Renal pelvis (tissue), 4 donors: ENCODE results near the gene PLEK2. TPM values are rescaled to one million over a fixed set of nuclear protein-coding genes. Genes with fewer than 3 reads are reported as not detected.
"Not testable (repeated sequence)": the region's sequence is repeated elsewhere in the genome, so short reads cannot be mapped to it uniquely, and the experiment has no call there.

Source experiments
- DNase-seq: peaks from one replicate; pipeline ENCODE4 v3.0.0-alpha.2; 2013
- polyA plus RNA-seq, 3 donors: library from polyadenylated mRNA; unstranded; fragments of 120-200 nt; gene quantifications; one replicate each; pipeline ENCODE4 v1.2.1, GENCODE V29; 2013; ENCODE audit not compliant: insufficient read length in 3 of 3

Gene PLEK2
- polyA plus RNA-seq, 3 donors: 1.3 to 3.1 (median 2.2) TPM

GRCh38 chr14:67359775-67360469 lies 52.0 kb downstream of the PLEK2 start, which contains the start of the genes ATP6V1D and EIF2S1:
Gene ATP6V1D (minus strand): TSS chr14:67359804. CDS start chr14:67359698, 106 bp downstream.
Gene EIF2S1 (plus strand): TSS chr14:67360328. CDS start chr14:67364768, 4,440 bp downstream.
- peak; percentile 99 for DNase-seq

DNA sequence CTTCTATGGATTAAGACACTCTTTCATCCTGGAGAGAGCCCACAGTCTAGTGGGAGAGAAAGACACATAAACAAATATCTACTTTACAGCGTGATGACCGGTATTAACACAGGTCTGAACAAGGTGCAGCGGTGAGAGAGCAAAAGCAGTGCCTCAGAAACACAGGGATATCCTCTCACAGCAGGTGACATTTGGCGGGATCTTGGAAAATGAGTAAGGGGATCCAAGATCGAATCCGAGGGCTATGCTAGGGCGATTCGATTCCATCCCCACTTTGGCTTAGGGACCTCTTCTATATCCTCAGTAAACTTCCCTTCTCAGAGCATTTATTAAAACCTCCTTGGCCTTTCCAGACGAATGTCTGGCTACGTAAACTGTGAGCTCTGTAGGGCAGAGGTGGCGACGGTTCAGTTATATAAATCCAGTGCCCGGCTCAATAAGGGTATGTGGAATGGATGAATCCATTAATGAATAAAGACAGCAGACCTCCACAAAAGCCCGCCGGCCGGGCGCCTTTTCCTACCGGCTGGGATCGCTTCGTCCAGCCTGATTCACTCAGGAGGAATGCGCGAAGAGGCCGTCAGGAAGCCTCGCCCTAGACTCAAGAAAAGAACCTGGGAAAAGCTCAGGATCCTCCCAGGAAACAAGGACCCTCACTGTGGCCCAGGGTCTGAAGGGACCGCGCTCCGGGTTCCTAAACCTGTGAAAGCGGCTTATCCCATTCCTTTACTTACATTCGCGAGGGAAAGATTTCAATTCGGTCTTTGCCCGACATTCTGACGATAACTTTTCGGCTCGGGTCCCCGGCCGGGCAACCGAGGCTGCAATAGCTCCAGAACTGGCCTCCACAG lies 52.8 kb downstream of the PLEK2 start:
- DNase-seq: peak; percentile 4

DNA sequence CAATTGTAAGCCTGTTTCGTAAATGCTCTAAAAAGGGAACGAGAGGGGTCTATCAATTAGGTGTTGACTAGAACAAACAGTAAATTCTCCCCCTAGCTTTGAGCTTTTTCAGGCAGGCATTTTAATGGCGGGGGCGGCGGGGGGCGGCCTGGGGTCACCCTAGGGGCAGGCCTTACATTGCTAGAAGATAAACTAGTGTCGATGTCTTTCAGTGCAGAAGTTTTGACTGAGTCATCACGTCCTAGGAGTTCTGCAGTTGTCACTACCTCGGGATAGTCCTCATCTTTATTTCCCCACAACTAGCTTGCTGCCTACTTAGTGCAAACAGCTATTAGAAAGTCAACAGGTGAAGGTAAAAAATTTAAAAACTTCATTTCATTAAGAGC lies 54.0 kb downstream of the PLEK2 start:
- DNase-seq: no peak

DNA sequence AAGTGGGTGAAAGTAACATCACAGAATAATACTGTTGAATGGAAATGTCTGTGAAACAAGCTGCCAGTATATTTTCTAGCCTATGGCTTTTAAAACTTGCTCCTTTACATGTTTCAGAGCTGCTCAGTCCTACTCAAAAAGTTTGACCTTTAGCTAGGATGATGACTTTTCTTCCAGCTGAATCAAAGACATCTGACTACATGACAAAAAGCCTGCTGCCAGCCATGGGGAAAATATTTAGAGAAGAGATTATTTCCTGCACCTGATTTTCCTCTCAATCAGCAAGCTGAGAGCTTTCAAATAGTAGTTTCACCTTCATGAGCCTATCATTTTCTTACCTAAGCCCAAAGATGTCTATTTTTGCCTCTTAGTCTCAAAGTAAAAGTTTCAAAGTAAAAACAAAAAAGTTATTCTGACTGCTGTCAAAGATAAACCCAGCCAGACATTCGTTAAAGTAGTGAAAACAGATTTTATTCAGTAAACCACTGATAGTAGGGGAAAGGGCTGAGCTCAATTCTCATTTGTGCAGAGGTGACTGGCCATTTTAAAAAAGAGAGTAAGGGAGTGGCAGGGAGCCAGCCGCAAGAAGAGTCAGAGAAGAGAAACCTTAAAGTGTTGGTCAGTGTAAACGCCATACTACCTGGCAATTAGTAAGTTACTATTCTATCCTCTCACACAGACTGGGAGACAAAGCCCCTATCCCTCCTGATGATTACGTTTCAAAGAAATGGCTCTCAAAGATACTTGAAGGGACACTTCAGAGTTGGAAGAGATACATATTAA lies 54.6 kb downstream of the PLEK2 start:
- no peak for DNase-seq

DNA sequence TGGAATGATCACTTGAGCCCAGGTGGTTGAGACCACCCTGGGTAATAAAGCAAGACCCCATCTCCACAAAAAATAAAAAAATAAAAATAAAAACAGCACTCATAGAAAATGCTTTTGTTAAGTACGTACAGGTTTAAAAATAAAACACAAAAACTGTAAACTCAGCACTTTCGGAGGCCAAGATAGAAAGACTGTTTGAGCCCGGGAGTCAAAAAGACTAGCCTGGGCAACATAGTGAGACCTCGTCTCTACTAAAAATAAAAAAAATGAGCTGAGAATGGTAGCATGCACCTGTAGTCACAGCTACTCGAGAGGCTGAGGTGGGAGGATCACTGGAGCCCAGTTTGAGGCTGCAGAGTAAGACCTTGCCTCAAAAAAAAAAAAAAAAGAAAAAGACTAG lies 59.9 kb downstream of the PLEK2 start:
- no peak for DNase-seq

DNA sequence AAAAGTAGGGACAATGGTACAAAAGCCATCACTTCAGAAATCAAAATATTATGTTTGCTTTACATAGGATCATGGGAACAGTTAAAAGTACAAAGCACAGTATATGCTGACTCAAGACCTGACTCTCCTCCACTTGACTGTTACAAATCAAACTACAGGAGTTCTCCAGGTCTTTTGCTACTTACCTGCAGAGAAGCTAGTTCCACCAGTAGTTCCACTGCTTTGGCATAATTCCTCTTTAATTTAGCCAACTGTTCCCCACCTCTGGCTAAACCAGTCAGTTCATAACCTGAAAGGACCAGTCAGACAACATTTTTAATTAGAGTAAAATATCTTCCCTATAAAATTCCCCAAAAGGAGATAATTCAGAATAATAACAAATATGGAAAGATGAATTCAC lies 66.4 kb downstream of the PLEK2 start:
- no peak for DNase-seq

GRCh38 chr14:67343601-67344230 lies 68.2 kb downstream of the PLEK2 start:
- DNase-seq: no peak

GRCh38 chr14:67341231-67341630 lies 70.7 kb downstream of the PLEK2 start:
- DNase-seq: not testable (repeated sequence)

Other genes starting within 250 kb of the PLEK2 start
- 1 to 10 TPM in 2 of 3 donors, under 1 TPM in 1; 0.91 to 2.0 (median 1.2) TPM for gene GARIN2, start 222.7 kb downstream of the PLEK2 start, polyA plus RNA-seq
- 100 to 1,000 TPM; 116 to 158 (median 124) TPM for gene PALS1, start 170.7 kb downstream of the PLEK2 start, polyA plus RNA-seq
- gene ATP6V1D, start 52.4 kb downstream of the PLEK2 start, polyA plus RNA-seq: 100 to 1,000 TPM; 123 to 139 (median 124) TPM
- 100 to 1,000 TPM in 2 of 3 donors, 10 to 100 TPM in 1; 96.4 to 106 (median 106) TPM for gene EIF2S1, start 51.8 kb downstream of the PLEK2 start, polyA plus RNA-seq
- gene TMEM229B, start 76.6 kb upstream of the PLEK2 start, polyA plus RNA-seq: 1 to 10 TPM; 2.8 to 4.3 (median 2.9) TPM
- gene PLEKHH1, start 121.1 kb upstream of the PLEK2 start, polyA plus RNA-seq: 10 to 100 TPM; 39.1 to 84.5 (median 77.5) TPM
- gene PIGH, start 188.1 kb upstream of the PLEK2 start, polyA plus RNA-seq: 10 to 100 TPM; 37.8 to 44.1 (median 40.5) TPM
- 10 to 100 TPM in 2 of 3 donors, 1 to 10 TPM in 1; 7.7 to 20.6 (median 11.6) TPM for gene ARG2, start 207.8 kb upstream of the PLEK2 start, polyA plus RNA-seq